ENCODE data around the gene PIGU.

Gene PIGU

DNA sequence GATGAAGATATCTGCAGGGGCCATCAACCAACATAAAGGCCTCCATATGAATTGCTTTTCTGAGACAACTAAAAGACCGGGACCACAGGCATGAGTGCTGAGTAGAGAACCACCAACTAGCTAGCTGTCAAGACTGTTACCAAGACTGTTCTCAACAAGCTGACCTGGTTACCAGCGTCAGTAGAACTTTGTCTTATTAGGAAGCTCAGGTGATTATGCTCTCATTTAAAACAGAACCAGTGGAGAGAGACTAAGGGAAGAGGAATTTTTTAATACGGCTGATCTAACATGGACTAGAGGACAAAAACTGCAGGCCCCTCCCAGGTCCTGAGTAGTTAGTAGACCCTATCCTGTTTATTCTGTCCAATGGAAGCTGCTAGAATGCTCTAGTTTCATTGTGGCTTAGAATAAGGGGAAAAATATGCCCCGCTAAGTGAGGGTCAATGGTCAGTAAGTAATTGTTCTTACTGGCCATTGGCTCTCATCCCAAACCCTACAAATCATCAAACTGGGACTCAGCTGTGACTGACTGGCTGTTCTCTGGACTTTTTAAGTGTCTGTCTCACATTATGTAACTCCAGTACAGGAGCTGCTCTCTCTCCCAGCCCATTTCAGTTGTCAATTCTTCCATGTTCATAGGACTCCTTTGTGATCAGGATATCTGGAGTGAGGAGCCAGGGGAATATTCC, 164.5 kb downstream of the PIGU start:
- TF ChIP-seq, protein P1, sequence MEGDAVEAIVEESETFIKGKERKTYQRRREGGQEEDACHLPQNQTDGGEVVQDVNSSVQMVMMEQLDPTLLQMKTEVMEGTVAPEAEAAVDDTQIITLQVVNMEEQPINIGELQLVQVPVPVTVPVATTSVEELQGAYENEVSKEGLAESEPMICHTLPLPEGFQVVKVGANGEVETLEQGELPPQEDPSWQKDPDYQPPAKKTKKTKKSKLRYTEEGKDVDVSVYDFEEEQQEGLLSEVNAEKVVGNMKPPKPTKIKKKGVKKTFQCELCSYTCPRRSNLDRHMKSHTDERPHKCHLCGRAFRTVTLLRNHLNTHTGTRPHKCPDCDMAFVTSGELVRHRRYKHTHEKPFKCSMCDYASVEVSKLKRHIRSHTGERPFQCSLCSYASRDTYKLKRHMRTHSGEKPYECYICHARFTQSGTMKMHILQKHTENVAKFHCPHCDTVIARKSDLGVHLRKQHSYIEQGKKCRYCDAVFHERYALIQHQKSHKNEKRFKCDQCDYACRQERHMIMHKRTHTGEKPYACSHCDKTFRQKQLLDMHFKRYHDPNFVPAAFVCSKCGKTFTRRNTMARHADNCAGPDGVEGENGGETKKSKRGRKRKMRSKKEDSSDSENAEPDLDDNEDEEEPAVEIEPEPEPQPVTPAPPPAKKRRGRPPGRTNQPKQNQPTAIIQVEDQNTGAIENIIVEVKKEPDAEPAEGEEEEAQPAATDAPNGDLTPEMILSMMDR (conservative IDR thresholded peaks at IDR 0.05; ENCODE audit: low read depth, low read length), result no peak
- H3K4me3 ChIP-seq (ENCODE audit: low read depth, low read length), result no peak overlapping the region
- DNase-seq (ENCODE audit: low read depth), result no peak

DNA sequence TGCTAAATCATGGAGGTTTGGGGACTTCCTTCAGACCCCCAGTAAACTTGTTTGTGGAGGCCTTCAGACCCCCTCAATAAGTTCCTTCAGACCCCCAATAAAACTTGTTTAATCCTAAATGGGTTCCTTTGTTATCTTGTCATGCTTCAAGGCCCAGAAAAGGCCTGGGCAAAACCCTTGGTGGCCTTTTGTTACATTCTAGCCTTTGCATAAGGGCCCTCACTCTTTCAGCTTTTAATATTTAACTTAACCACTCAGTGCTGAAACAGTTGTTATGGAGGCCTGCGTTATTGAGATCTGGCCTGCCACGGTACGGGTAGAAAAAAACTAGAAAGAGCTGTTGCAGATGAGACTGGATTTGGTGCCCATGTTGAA, 165.0 kb downstream of the PIGU start:
- no peak for DNase-seq (ENCODE audit: low read depth)
- H3K4me3 ChIP-seq (ENCODE audit: low read depth, low read length), result no peak overlapping the region
- TF ChIP-seq, protein P1 (conservative IDR thresholded peaks at IDR 0.05; ENCODE audit: low read depth, low read length), result no peak

DNA sequence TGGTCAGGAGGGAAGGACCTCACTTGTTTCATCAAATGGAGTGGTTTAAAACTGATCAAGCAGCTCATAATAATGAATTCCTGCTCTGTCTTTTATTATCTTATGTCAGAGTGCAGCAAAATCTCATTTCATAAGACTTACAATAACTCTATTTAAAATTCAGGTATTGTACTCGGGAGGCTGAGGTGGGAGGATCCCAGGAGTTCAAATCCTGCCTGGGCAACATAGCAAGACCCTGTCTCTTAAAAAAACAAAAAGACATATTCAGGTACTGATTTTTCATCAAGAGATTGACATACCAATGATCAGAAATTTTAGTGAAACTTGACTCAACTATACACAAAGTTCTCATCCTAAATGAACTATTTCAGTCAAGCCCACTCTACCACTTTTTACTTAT, 166.3 kb downstream of the PIGU start:
- DNase-seq (ENCODE audit: low read depth), result no peak
- TF ChIP-seq, protein P1 (conservative IDR thresholded peaks at IDR 0.05; ENCODE audit: low read depth, low read length), result no peak
- H3K4me3 ChIP-seq (ENCODE audit: low read depth, low read length), result no peak overlapping the region

Measured in choroid plexus epithelial cell (primary cell).